K562 (cell line): ENCODE measurements around the gene MYL12A. TPM values are rescaled to one million over a fixed set of nuclear protein-coding genes. Genes with fewer than 3 reads are reported as not detected.

ENCODE experiments used
- CHD1 ChIP-seq: fragments of 200-600 bp; sonication (generic); IDR thresholded peaks from one replicate; pipeline ENCODE4 v1.6.1; 2012; ENCODE audit warnings: mild to moderate bottlenecking, moderate library complexity, low read length, inconsistent platforms
- COPS2 ChIP-seq: fragments of 450-650 bp; conservative IDR thresholded peaks from 2 replicates; pipeline ENCODE4 v1.6.1; 2016; ENCODE audit warnings: mild to moderate bottlenecking, moderate library complexity
- CTBP1 ChIP-seq: fragments of 450-650 bp; IDR thresholded peaks from 2 replicates; pipeline ENCODE4 v1.6.1; 2016; ENCODE audit warnings: borderline replicate concordance
- ELF2 ChIP-seq: fragments of 250-450 bp; sonication (Bioruptor Pico); IDR thresholded peaks from 2 replicates; pipeline ENCODE4 v1.5.0; 2021; ENCODE audit warnings: mild to moderate bottlenecking
- ELF4 ChIP-seq: fragments of 450-650 bp; formaldehyde crosslinking; IDR thresholded peaks from 2 replicates; pipeline ENCODE4 v1.4.0; 2022; ENCODE audit warnings: missing genetic modification characterization
- FOS ChIP-seq: IDR thresholded peaks from 3 replicates; pipeline ENCODE4 v1.6.1; 2011; ENCODE audit not compliant: insufficient read length; ENCODE audit errors: extremely low read depth
- KDM5B ChIP-seq: fragments of 200-600 bp; sonication (generic); IDR thresholded peaks from 2 replicates; pipeline ENCODE4 v1.6.1; 2012; ENCODE audit warnings: low read depth, mild to moderate bottlenecking, moderate library complexity, low read length, control low read depth, inconsistent platforms; ENCODE audit not compliant: insufficient replicate concordance
- KLF6 ChIP-seq: fragments of 250-450 bp; sonication (Bioruptor Pico); IDR thresholded peaks from 2 replicates; pipeline ENCODE4 v1.4.0; 2020; ENCODE audit warnings: mild to moderate bottlenecking, moderate library complexity, borderline replicate concordance
- PML ChIP-seq: IDR thresholded peaks from 2 replicates; pipeline ENCODE4 v1.6.1; 2012; ENCODE audit warnings: low read length, inconsistent platforms
- POLR2A ChIP-seq: fragments of 450-650 bp; conservative IDR thresholded peaks from 2 replicates; pipeline ENCODE4 v1.6.1; 2016
- POLR2G ChIP-seq: fragments of 200-400 bp; formaldehyde crosslinking; IDR thresholded peaks from 2 replicates; pipeline ENCODE4 v1.6.1; 2017; ENCODE audit warnings: low read depth, mild to moderate bottlenecking, antibody characterized with exemption, low read length, moderate library complexity
- SIN3A ChIP-seq, 2 experiments: fragments of 150-350 bp in 1 of 2; IDR thresholded peaks; 2 replicates each; pipeline ENCODE4 v1.6.1; 2011 to 2016; ENCODE audit warnings: borderline replicate concordance in 2 of 2, low read depth in 2 of 2, low read length in 2 of 2, mild to moderate bottlenecking in 2 of 2, moderate library complexity in 2 of 2; ENCODE audit not compliant: control insufficient read depth in 1 of 2
- SRSF1 ChIP-seq: fragments of 200-400 bp; formaldehyde crosslinking; IDR thresholded peaks from 2 replicates; pipeline ENCODE4 v1.6.1; 2017; ENCODE audit warnings: mild to moderate bottlenecking, low read depth, low read length, moderate library complexity
- TAF15 ChIP-seq: fragments of 200-400 bp; formaldehyde crosslinking; IDR thresholded peaks from 2 replicates; pipeline ENCODE4 v1.6.1; 2017; ENCODE audit warnings: mild to moderate bottlenecking, low read depth, low read length, moderate library complexity
- ZBED1 ChIP-seq: IDR thresholded peaks from 2 replicates; pipeline ENCODE4 v1.6.1; 2014
- ZEB2 ChIP-seq: fragments of 450-650 bp; IDR thresholded peaks from 2 replicates; pipeline ENCODE4 v1.6.1; 2016
- ZNF134 ChIP-seq: fragments of 250-450 bp; sonication (Bioruptor Pico); conservative IDR thresholded peaks from 2 replicates; pipeline ENCODE4 v1.4.0; 2020
- ZNF175 ChIP-seq: fragments of 200-800 bp; sonication (Bioruptor generic); IDR thresholded peaks from 2 replicates; pipeline ENCODE4 v1.6.1; 2016; ENCODE audit warnings: low read depth, mild to moderate bottlenecking, missing genetic modification characterization, missing compliant biosample characterization
- ZNF551 ChIP-seq: fragments of 250-450 bp; sonication (Bioruptor Pico); IDR thresholded peaks from 2 replicates; pipeline ENCODE4 v1.5.0; 2021; ENCODE audit warnings: mild to moderate bottlenecking, moderate library complexity
- ZNF57 ChIP-seq: fragments of 450-650 bp; formaldehyde crosslinking; IDR thresholded peaks from 2 replicates; pipeline ENCODE4 v1.4.0; 2020; ENCODE audit warnings: mild to moderate bottlenecking, moderate library complexity
- polyA plus RNA-seq, 8 experiments: library from polyadenylated mRNA; depleted of rRNA in 4 of 8; stranded (reverse) in 5 of 8; unstranded in 3 of 8; fragments of >200 nt; fragmentation: Nextera tagmentation in 2 of 8; fragmentation: Illumina TruSeq in 1 of 8; extraction: Ambion mirVana in 2 of 8; extraction: Trizol in 1 of 8; gene quantifications; 2 replicates each; pipeline versions ENCODE4 v1.2.1 to v1.2.3, GENCODE V29; 2011 to 2014; ENCODE audit warnings: inconsistent platforms in 1 of 8, missing spikeins in 1 of 8
- total RNA-seq, 7 experiments: library from RNA; depleted of rRNA in 6 of 7; stranded (reverse); fragments of >200 nt in 6 of 7; fragmentation: Illumina TruSeq in 2 of 7; extraction: Trizol in 2 of 7; gene quantifications; 2 replicates each; pipeline versions ENCODE4 v1.2.1 to v1.2.3, GENCODE V29; 2011 to 2021; ENCODE audit warnings: low replicate concordance in 1 of 7
- TF ChIP-seq, protein P1 (sequence below): fragments of 250-450 bp; sonication (Bioruptor Pico); IDR thresholded peaks from 2 replicates; pipeline ENCODE4 v1.8.0; 2022; ENCODE audit warnings: inconsistent platforms
- TF ChIP-seq, protein P2 (sequence below): fragments of 450-650 bp; formaldehyde crosslinking; IDR thresholded peaks from 2 replicates; pipeline ENCODE4 v1.4.0; 2022; ENCODE audit warnings: missing genetic modification characterization
- TF ChIP-seq, protein P3 (sequence below): IDR thresholded peaks from 2 replicates; pipeline ENCODE4 v1.6.1; 2014; ENCODE audit warnings: antibody characterized with exemption
- TF ChIP-seq, protein P4 (sequence below): fragments of 250-450 bp; sonication (Bioruptor Pico); IDR thresholded peaks from 2 replicates; pipeline ENCODE4 v1.4.0; 2020; ENCODE audit warnings: mild to moderate bottlenecking, moderate library complexity

The MYL12A gene
- total and polyA plus RNA-seq, 9 of the 15 experiments (the other 6 are each of a cell fraction or from before 2014, with no cell fraction given), result 308 to 1,031 (median 559) TPM

DNA sequence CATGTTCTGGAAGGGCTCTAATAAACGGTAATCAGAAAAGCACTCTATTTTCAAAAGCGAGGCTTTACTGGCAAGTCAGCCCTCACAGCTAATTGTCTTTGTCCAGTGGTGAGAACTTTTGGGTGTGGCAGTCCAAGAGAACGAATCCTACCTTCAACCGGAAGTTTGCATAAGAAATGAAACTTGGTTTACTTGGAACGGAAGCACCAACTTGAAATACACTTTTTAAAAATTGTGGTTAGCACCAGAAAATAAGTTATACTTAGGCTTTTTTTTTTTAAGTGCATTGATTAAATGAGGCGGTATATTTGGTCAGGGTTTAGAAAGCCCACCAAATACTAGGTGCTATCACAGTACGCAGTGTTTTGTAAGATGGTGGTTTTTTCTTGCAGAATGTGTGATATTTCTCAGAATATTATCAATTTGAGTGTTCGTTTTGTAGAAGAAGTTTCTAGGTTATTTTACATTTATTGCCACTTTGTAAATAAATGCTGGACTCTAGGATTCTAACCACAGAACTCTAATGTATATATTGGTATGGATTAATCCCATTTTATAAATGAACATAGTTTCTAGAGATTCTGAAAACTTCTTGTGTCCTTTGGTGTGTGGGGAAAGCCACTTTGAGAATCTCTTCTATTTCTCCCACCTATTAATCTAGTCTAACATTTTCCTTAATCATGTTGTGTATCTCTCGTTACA is 1.2 kb downstream of the MYL12A start (continued):
- TF ChIP-seq, protein P1, sequence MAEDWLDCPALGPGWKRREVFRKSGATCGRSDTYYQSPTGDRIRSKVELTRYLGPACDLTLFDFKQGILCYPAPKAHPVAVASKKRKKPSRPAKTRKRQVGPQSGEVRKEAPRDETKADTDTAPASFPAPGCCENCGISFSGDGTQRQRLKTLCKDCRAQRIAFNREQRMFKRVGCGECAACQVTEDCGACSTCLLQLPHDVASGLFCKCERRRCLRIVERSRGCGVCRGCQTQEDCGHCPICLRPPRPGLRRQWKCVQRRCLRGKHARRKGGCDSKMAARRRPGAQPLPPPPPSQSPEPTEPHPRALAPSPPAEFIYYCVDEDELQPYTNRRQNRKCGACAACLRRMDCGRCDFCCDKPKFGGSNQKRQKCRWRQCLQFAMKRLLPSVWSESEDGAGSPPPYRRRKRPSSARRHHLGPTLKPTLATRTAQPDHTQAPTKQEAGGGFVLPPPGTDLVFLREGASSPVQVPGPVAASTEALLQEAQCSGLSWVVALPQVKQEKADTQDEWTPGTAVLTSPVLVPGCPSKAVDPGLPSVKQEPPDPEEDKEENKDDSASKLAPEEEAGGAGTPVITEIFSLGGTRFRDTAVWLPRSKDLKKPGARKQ (CRISPR knock-in tag), result 0 out of 2 replicates have a peak, but pooled peaks have one; percentile 50
- TF ChIP-seq PML (no peak), CHD1 (peak; percentile 88), ZBED1 (no peak), SRSF1 (no peak), COPS2 (no peak), ZNF175 (CRISPR knock-in tag) (no peak), KLF6 (peak; percentile 75; the same call in 1 of the 2 replicates), FOS (no peak), CTBP1 (no peak), ELF4 (CRISPR knock-in tag) (no peak), SIN3A (IDR thresholded peaks at IDR 0.05; ENCODE audit: borderline replicate concordance in 2 of 2, control insufficient read depth in 1 of 2, low read depth in 2 of 2, low read length in 2 of 2) (peak in 1 of 2 experiments; percentile 6; a peak in 1 of 4 replicates), TAF15 (no peak), POLR2A (no peak), ZEB2 (0 out of 2 replicates have a peak, but pooled peaks have one; percentile 18), KDM5B (peak; percentile 53), ZNF57 (no peak), ZNF551 (CRISPR knock-in tag) (0 out of 2 replicates have a peak, but pooled peaks have one; percentile 7), POLR2G (peak; percentile 62; the same call in 1 of the 2 replicates), ZNF134 (CRISPR knock-in tag) (0 out of 2 replicates have a peak, but pooled peaks have one; percentile 32), ELF2 (CRISPR knock-in tag) (no peak)
- TF ChIP-seq, protein P2, sequence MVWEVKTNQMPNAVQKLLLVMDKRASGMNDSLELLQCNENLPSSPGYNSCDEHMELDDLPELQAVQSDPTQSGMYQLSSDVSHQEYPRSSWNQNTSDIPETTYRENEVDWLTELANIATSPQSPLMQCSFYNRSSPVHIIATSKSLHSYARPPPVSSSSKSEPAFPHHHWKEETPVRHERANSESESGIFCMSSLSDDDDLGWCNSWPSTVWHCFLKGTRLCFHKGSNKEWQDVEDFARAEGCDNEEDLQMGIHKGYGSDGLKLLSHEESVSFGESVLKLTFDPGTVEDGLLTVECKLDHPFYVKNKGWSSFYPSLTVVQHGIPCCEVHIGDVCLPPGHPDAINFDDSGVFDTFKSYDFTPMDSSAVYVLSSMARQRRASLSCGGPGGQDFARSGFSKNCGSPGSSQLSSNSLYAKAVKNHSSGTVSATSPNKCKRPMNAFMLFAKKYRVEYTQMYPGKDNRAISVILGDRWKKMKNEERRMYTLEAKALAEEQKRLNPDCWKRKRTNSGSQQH (CRISPR knock-in tag), result no peak
- TF ChIP-seq, protein P3, sequence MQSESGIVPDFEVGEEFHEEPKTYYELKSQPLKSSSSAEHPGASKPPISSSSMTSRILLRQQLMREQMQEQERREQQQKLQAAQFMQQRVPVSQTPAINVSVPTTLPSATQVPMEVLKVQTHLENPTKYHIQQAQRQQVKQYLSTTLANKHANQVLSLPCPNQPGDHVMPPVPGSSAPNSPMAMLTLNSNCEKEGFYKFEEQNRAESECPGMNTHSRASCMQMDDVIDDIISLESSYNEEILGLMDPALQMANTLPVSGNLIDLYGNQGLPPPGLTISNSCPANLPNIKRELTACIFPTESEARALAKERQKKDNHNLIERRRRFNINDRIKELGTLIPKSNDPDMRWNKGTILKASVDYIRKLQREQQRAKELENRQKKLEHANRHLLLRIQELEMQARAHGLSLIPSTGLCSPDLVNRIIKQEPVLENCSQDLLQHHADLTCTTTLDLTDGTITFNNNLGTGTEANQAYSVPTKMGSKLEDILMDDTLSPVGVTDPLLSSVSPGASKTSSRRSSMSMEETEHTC, result no peak
- TF ChIP-seq, protein P4, sequence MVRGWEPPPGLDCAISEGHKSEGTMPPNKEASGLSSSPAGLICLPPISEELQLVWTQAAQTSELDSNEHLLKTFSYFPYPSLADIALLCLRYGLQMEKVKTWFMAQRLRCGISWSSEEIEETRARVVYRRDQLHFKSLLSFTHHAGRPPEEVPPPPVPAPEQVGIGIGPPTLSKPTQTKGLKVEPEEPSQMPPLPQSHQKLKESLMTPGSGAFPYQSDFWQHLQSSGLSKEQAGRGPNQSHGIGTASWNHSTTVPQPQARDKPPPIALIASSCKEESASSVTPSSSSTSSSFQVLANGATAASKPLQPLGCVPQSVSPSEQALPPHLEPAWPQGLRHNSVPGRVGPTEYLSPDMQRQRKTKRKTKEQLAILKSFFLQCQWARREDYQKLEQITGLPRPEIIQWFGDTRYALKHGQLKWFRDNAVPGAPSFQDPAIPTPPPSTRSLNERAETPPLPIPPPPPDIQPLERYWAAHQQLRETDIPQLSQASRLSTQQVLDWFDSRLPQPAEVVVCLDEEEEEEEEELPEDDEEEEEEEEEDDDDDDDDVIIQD, result no peak
